Measurements from ENCODE around the gene ZNRF2.

- TF ChIP-seq CTCF (conservative IDR thresholded peaks at IDR 0.05 in 1 of 2, IDR thresholded peaks at IDR 0.05 in 1 of 2; ENCODE audit: low read depth in 1 of 2, low read length in 2 of 2), result no peak
- no peak for TF ChIP-seq EZH2 (IDR thresholded peaks at IDR 0.05; ENCODE audit: low read length, missing control alignments)
Observed at GRCh38 chr7:30391806-30392205, 107.4 kb downstream of the ZNRF2 start.

All from fibroblast of lung (primary cell).